ENCODE measurements around the gene ZCCHC14. TPM values are rescaled to one million over a fixed set of nuclear protein-coding genes. Genes with fewer than 3 reads are reported as not detected.
A peak's percentile ranks its signal among the peaks of the same experiment; 100 is the strongest.

ZCCHC14 gene
- total and polyA plus RNA-seq, 2 of the 13 experiments (the other 11 are each of a cell fraction or from before 2014, with no cell fraction given), result 12.4 to 12.5 TPM

DNA sequence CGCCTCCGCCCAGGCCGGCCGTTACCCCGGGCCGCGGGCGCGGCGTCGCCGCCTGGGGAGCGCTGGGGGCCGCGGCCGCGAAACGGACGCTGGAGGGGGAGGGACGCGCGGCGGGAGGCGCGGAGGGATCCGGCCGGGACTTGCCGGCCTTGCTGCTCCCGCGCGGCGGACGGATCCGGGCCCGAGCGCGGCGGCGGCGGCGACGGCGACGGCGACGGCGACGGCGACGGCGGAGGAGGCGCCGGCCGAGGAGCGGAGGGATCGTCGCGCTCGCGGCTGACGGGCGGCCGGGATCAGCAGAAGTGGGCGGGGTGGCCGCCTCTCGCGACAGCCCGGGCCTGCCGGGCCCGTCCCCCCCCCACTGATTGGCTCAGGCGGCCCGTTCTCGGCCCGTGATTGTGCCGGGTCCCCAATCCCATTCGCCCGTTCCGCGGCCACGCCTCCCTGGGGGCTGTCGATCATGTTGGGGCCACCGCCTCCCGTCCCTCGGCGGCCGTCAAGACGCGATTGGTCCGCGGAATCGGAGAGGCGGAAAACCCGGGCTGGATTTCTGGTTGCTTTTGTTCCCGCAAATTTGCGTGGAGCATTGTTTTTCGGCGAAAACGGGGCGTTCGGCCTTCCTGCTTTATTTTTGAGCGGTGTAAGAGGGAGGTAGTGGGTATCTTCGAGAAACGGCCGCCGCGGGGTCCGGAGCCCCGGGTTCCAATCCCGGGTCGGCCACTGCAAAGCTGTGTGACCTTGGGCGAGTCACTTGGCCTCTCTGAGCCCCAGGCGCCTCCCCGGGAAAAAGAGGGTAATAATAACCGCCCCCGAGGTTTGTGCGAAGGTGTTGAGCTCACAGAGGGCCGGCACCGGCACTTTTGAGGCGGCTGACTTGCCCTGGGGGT lies at the start of gene ZCCHC14 (continued):
- TF ChIP-seq ELF1 (CRISPR knock-in tag; IDR thresholded peaks at IDR 0.05) (peak; percentile 51; the same call in 1 of the 2 replicates), RNF2 (conservative IDR thresholded peaks at IDR 0.05; ENCODE audit: low read depth) (peak; percentile 51; the same call in 1 of the 2 replicates), KAT2B (IDR thresholded peaks at IDR 0.05; ENCODE audit: borderline replicate concordance, low read depth, low read length) (no peak), YY1 (IDR thresholded peaks at IDR 0.05; ENCODE audit: insufficient read depth, insufficient replicate concordance, low read depth, low read length) (peak; percentile 73), PHF21A (CRISPR knock-in tag; IDR thresholded peaks at IDR 0.05) (peak; percentile 81), ETV6 (CRISPR knock-in tag; conservative IDR thresholded peaks at IDR 0.05) (no peak), ZNF207 (IDR thresholded peaks at IDR 0.05; ENCODE audit: borderline replicate concordance) (no peak), NFATC3 (CRISPR knock-in tag; IDR thresholded peaks at IDR 0.05) (no peak), TSC22D2 (CRISPR knock-in tag; IDR thresholded peaks at IDR 0.05; ENCODE audit: borderline replicate concordance) (0 out of 2 replicates have a peak, but pooled peaks have one; percentile 28), TCF7L2 (IDR thresholded peaks at IDR 0.05; ENCODE audit: low read depth, low read length) (no peak), CHD2 (IDR thresholded peaks at IDR 0.05; ENCODE audit: low read depth, low read length) (peak; percentile 99), ELF4 (CRISPR knock-in tag; IDR thresholded peaks at IDR 0.05; ENCODE audit: borderline replicate concordance) (no peak), KLF9 (CRISPR knock-in tag; IDR thresholded peaks at IDR 0.05; ENCODE audit: low read depth) (no peak), ZNF768 (CRISPR knock-in tag; IDR thresholded peaks at IDR 0.05) (peak; percentile 100), ZKSCAN5 (CRISPR knock-in tag; IDR thresholded peaks at IDR 0.05) (no peak), ZNF101 (CRISPR knock-in tag; IDR thresholded peaks at IDR 0.05; ENCODE audit: borderline replicate concordance, low read depth) (no peak), ATRX (CRISPR knock-in tag; IDR thresholded peaks at IDR 0.05; ENCODE audit: borderline replicate concordance) (no peak), MBD4 (IDR thresholded peaks at IDR 0.05; ENCODE audit: borderline replicate concordance, low read length) (no peak), KAT7 (CRISPR knock-in tag; IDR thresholded peaks at IDR 0.05; ENCODE audit: borderline replicate concordance) (no peak), ZBTB7A (CRISPR knock-in tag; IDR thresholded peaks at IDR 0.05) (no peak), NR2F1 (CRISPR knock-in tag; IDR thresholded peaks at IDR 0.05) (0 out of 4 replicates have a peak, but pooled peaks of 1 of the 2 experiments have one; percentile 12), ZNF235 (CRISPR knock-in tag; IDR thresholded peaks at IDR 0.05; ENCODE audit: borderline replicate concordance) (no peak)
- TF ChIP-seq, protein P1, sequence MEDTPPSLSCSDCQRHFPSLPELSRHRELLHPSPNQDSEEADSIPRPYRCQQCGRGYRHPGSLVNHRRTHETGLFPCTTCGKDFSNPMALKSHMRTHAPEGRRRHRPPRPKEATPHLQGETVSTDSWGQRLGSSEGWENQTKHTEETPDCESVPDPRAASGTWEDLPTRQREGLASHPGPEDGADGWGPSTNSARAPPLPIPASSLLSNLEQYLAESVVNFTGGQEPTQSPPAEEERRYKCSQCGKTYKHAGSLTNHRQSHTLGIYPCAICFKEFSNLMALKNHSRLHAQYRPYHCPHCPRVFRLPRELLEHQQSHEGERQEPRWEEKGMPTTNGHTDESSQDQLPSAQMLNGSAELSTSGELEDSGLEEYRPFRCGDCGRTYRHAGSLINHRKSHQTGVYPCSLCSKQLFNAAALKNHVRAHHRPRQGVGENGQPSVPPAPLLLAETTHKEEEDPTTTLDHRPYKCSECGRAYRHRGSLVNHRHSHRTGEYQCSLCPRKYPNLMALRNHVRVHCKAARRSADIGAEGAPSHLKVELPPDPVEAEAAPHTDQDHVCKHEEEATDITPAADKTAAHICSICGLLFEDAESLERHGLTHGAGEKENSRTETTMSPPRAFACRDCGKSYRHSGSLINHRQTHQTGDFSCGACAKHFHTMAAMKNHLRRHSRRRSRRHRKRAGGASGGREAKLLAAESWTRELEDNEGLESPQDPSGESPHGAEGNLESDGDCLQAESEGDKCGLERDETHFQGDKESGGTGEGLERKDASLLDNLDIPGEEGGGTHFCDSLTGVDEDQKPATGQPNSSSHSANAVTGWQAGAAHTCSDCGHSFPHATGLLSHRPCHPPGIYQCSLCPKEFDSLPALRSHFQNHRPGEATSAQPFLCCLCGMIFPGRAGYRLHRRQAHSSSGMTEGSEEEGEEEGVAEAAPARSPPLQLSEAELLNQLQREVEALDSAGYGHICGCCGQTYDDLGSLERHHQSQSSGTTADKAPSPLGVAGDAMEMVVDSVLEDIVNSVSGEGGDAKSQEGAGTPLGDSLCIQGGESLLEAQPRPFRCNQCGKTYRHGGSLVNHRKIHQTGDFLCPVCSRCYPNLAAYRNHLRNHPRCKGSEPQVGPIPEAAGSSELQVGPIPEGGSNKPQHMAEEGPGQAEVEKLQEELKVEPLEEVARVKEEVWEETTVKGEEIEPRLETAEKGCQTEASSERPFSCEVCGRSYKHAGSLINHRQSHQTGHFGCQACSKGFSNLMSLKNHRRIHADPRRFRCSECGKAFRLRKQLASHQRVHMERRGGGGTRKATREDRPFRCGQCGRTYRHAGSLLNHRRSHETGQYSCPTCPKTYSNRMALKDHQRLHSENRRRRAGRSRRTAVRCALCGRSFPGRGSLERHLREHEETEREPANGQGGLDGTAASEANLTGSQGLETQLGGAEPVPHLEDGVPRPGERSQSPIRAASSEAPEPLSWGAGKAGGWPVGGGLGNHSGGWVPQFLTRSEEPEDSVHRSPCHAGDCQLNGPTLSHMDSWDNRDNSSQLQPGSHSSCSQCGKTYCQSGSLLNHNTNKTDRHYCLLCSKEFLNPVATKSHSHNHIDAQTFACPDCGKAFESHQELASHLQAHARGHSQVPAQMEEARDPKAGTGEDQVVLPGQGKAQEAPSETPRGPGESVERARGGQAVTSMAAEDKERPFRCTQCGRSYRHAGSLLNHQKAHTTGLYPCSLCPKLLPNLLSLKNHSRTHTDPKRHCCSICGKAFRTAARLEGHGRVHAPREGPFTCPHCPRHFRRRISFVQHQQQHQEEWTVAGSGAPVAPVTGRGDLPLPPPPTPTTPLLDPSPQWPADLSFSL (CRISPR knock-in tag; IDR thresholded peaks at IDR 0.05), result no peak
- TF ChIP-seq, protein P2, sequence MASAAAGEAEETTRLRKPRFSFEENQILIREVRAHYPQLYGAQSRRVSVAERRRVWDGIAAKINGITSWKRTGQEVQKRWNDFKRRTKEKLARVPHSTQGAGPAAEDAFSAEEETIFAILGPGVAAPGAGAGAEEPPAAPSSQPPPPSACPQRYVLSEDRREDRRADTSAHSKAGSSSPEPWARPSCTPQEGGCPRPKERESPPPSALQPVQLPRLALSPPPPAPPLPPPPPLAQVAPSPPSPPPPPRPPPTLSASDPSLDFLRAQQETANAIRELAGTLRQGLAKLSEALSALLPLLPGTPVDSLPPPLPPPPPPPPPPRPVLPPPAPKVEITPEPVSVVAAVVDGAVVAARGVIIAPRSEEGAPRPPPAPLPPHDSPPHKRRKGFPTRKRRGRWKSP (CRISPR knock-in tag; IDR thresholded peaks at IDR 0.05), result no peak

Measured in HepG2 (cell line).